A549 treated with ZK216348 at 1 μM for 4 hours (cell line): ENCODE data around the gene ITGB6. TPM values are rescaled to one million over a fixed set of nuclear protein-coding genes. Genes with fewer than 3 reads are reported as not detected.

Experiments
- total RNA-seq: library from RNA; stranded (reverse); fragments of 200-300 nt; extraction: Qiagen RNA extraction; gene quantifications from 5 replicates; pipeline ENCODE4 v1.2.3, GENCODE V29; 2022; ENCODE audit warnings: low read depth

The ITGB6 gene, protein sequence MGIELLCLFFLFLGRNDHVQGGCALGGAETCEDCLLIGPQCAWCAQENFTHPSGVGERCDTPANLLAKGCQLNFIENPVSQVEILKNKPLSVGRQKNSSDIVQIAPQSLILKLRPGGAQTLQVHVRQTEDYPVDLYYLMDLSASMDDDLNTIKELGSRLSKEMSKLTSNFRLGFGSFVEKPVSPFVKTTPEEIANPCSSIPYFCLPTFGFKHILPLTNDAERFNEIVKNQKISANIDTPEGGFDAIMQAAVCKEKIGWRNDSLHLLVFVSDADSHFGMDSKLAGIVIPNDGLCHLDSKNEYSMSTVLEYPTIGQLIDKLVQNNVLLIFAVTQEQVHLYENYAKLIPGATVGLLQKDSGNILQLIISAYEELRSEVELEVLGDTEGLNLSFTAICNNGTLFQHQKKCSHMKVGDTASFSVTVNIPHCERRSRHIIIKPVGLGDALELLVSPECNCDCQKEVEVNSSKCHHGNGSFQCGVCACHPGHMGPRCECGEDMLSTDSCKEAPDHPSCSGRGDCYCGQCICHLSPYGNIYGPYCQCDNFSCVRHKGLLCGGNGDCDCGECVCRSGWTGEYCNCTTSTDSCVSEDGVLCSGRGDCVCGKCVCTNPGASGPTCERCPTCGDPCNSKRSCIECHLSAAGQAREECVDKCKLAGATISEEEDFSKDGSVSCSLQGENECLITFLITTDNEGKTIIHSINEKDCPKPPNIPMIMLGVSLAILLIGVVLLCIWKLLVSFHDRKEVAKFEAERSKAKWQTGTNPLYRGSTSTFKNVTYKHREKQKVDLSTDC
- total RNA-seq = 0.61 to 1.2 TPM (median 0.91 TPM) in 5 replicates

DNA sequence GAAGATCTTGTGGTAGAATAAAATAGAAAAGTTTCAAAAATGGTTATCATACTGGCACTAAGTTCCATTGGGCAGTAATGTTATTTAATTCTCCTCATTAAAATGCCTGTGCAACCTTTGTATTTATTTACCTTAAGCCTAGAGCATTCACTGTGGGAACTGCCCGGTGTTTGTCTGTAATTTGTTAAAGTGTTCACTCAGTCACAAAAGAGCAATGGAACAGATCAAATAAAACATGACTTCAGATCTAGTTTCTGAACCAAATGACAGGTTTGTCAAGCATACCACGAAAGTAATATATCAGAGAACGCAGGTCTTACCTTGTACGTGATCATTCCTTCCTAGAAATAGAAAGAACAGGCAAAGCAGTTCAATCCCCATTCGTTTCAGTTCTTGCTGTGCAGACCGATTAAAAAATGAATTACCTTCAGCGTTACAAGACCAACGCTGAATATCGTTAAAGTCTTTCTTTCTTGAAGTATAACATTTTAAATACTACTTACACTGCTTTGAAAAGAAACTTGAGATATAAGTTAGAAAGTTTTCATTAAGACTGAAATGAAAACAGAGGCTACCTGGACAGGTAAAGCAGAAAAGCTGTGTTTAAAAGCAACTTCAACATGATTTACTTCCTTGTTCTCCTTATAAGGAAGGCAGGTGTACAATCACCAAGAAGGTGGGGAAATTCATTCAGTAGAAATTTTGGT is at the start of gene ITGB6:
Gene ITGB6, minus strand, starts transcription at position 590 of the 707 bp plus-strand sequence. Its CDS starts 209 bp downstream, at position 381.

DNA sequence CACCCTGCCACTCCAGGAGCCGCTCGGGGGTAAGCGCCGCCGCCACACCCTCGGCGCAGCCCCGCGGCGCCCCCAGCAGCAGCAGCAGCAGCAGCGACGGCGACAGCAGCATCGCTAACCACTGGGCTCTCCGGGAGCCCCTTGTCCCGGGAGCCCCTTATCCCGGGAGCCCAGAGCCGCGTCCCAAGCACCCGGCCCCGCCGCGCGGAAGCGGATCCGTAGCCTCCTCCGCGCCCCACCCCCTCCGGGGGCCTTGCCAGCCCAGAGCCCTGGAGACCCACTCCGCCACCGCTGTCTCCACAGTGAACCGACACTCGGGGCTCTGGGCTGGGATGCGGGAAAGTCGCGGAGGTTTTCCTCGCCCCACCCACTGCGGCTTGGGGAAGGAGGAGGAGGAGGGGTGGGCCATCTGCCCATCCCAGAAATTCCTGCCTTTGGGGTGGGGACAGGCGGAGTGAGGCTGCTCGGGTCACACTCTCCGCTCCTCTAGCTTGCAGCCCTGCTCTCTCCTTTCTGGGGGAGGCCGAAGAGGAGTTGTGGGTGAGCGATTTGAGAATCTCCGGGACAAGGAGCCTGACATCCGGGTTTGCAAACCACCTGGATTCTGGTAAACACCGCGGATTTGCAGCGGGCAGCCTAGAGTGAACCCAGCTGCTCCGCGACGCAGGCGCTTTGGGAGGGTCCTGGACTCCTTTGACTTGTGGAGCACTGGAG is 137.6 kb downstream of the ITGB6 start, which contains the start of gene PLA2R1:
Gene PLA2R1, minus strand, starts transcription at position 324 of the 714 bp plus-strand sequence. Its CDS starts 212 bp downstream, at position 112.

Other genes with a start within 250 kb of the ITGB6 start
- 1.9 to 2.7 TPM (median 2.4 TPM) in 5 replicates for gene PLA2R1, start 137.7 kb downstream of the ITGB6 start, total RNA-seq